Thyroid gland (tissue), 4 donors: Measurements from ENCODE around the gene BACH2. TPM values are rescaled to one million over a fixed set of nuclear protein-coding genes. Genes with fewer than 3 reads are reported as not detected.

ENCODE experiments used
- DNase-seq, 2 donors: peaks; one replicate each; pipeline ENCODE4 v3.0.0-alpha.2; 2019
- H3K27ac ChIP-seq, 3 donors: fragments of 200-600 bp; sonication (generic); 1 replicate in 2 of 3; 2 replicates in 1 of 3; pipeline ENCODE4 v1.5.1; 2016 to 2019; ENCODE audit warnings: mild to moderate bottlenecking in 1 of 3, moderate library complexity in 1 of 3
- H3K27me3 ChIP-seq: fragments of 200-600 bp; sonication (generic); one replicate; pipeline ENCODE4 v1.5.1; 2019
- H3K36me3 ChIP-seq, 2 donors: fragments of 200-600 bp; sonication (generic); one replicate each; pipeline ENCODE4 v1.5.1; 2016 to 2019
- H3K4me1 ChIP-seq, 2 donors: fragments of 200-600 bp; sonication (generic); one replicate each; pipeline ENCODE4 v1.5.1; 2017 to 2019
- H3K4me3 ChIP-seq, 3 donors: fragments of 200-600 bp; sonication (generic); replicated peaks in 1 of 3; 1 replicate in 2 of 3; 2 replicates in 1 of 3; pipeline ENCODE4 v1.5.1; 2016; ENCODE audit warnings: mild to moderate bottlenecking in 1 of 3
- H3K9me3 ChIP-seq: fragments of 200-600 bp; sonication (generic); one replicate; pipeline ENCODE4 v1.5.1; 2017
- CTCF ChIP-seq, 6 experiments: fragments of 200-600 bp in 3 of 6; fragments of 450-650 bp in 3 of 6; sonication (generic) in 3 of 6; IDR thresholded peaks; one replicate each; pipeline ENCODE4 v1.5.1; 2016 to 2019; ENCODE audit warnings: antibody characterized with exemption in 6 of 6, mild to moderate bottlenecking in 2 of 6, inconsistent platforms in 1 of 6, moderate library complexity in 1 of 6
- POLR2A ChIP-seq, 2 donors: fragments of 450-650 bp; IDR thresholded peaks; one replicate each; pipeline ENCODE4 v1.6.1; 2017; ENCODE audit warnings: antibody characterized with exemption in 2 of 2, mild to moderate bottlenecking in 2 of 2, moderate library complexity in 1 of 2
- WGBS, 2 donors: methylation state at CpG; one replicate each; pipeline ENCODE4 v1.1.5; 2017; 5-methylcytosine and 5-hydroxymethylcytosine counted together
- intact Hi-C: fragments of 100-400 bp; cut with DNase I; formaldehyde crosslinking; loops from one replicate; pipeline ENCODE4 v1.15.1; 2023
- total RNA-seq, 4 donors: library from RNA; depleted of rRNA; stranded (reverse); fragments of >200 nt; gene quantifications; one replicate each; pipeline ENCODE4 v1.2.3, GENCODE V29; 2016

The BACH2 gene
- total RNA-seq, 4 donors from 2014 or later: 0.98 to 6.6 (median 3.9) TPM

GRCh38 chr6:90098627-90099026 lies 198.0 kb downstream of the BACH2 start:
- Histone ChIP-seq H3K36me3 (no peaks in the 10 kb centered on the region), H3K4me3 (no peak overlapping the region), H3K27me3 (no peaks in the 10 kb centered on the region), H3K4me1 (peaks cover 0 to 4% of the 10 kb centered on the region in 2 donors), H3K9me3 (no peaks in the 10 kb centered on the region), H3K27ac (peak overlapping the region in 2 of 3 donors; percentile 48 to 65)
- DNase-seq: no peak
- 59 to 72% methylated on average over 6 of the region's 6 CpGs for WGBS, 2 donors
- TF ChIP-seq CTCF (IDR thresholded peaks at IDR 0.05) (no peak), POLR2A (IDR thresholded peaks at IDR 0.05) (no peak)
- intact Hi-C loops: loop anchor here (10.0 kb wide), 1 partner anchor 196 kb away; the partner anchor contains the start of gene BACH2

GRCh38 chr6:90098001-90098531 lies 198.6 kb downstream of the BACH2 start:
- DNase-seq: peak; percentile 10 to 28
- Histone ChIP-seq H3K27me3 (no peaks in the 10 kb centered on the region), H3K4me3 (no peak overlapping the region), H3K4me1 (peaks cover 0 to 4% of the 10 kb centered on the region in 2 donors), H3K36me3 (no peaks in the 10 kb centered on the region), H3K9me3 (no peaks in the 10 kb centered on the region), H3K27ac (peak overlapping the region in 2 of 3 donors; percentile 48 to 65)
- 55% methylated on average over 4 of the region's 4 CpGs for WGBS, 2 donors
- intact Hi-C loops: loop anchor here (10.0 kb wide), 1 partner anchor 197 kb away; the partner anchor contains the start of gene BACH2
- TF ChIP-seq CTCF (IDR thresholded peaks at IDR 0.05) (peak in 2 of 6 experiments; percentile 11), POLR2A (IDR thresholded peaks at IDR 0.05) (no peak)

- H3K4me3 ChIP-seq: no peak overlapping the region
- no peak for DNase-seq
- no peaks in the 10 kb centered on the region for H3K27me3 ChIP-seq
- no peaks in the 10 kb centered on the region for H3K36me3 ChIP-seq
- 84 to 88% methylated on average over 7 of the region's 7 CpGs for WGBS, 2 donors
- peaks cover 0 to 4% of the 10 kb centered on the region in 2 donors for H3K4me1 ChIP-seq
- H3K27ac ChIP-seq: no peak overlapping the region
- H3K9me3 ChIP-seq: no peaks in the 10 kb centered on the region
- TF ChIP-seq CTCF (IDR thresholded peaks at IDR 0.05) (no peak), POLR2A (IDR thresholded peaks at IDR 0.05) (no peak)
- intact Hi-C loops: loop anchor here (10.0 kb wide), 1 partner anchor 197 kb away; the partner anchor contains the start of gene BACH2
Observed at GRCh38 chr6:90097356-90097755, 199.3 kb downstream of the BACH2 start.

GRCh38 chr6:90096818-90097217 lies 199.8 kb downstream of the BACH2 start:
- no peak for TF ChIP-seq CTCF (IDR thresholded peaks at IDR 0.05)
- no peak for TF ChIP-seq POLR2A (IDR thresholded peaks at IDR 0.05)
- Histone ChIP-seq H3K4me3 (no peak overlapping the region), H3K27ac (no peak overlapping the region), H3K4me1 (peaks cover 0 to 4% of the 10 kb centered on the region in 2 donors), H3K27me3 (no peaks in the 10 kb centered on the region), H3K36me3 (no peaks in the 10 kb centered on the region), H3K9me3 (no peaks in the 10 kb centered on the region)
- intact Hi-C loops: loop anchor here (10.0 kb wide), 1 partner anchor 198 kb away; the partner anchor contains the start of gene BACH2
- DNase-seq: no peak
- WGBS, 2 donors: 86 to 94% methylated on average over 4 of the region's 4 CpGs

GRCh38 chr6:90095788-90096187 lies 200.9 kb downstream of the BACH2 start:
- no peak for DNase-seq
- Histone ChIP-seq H3K27ac (no peak overlapping the region), H3K4me1 (peaks cover 0 to 4% of the 10 kb centered on the region in 2 donors), H3K9me3 (no peaks in the 10 kb centered on the region), H3K27me3 (no peaks in the 10 kb centered on the region), H3K4me3 (no peak overlapping the region), H3K36me3 (no peaks in the 10 kb centered on the region)
- 76 to 89% methylated on average over 3 of the region's 3 CpGs for WGBS, 2 donors
- TF ChIP-seq CTCF (IDR thresholded peaks at IDR 0.05): no peak
- TF ChIP-seq POLR2A (IDR thresholded peaks at IDR 0.05): no peak
- intact Hi-C loops: loop anchor here (10.0 kb wide), 1 partner anchor 199 kb away; the partner anchor contains the start of gene BACH2
